H54 (cell line): ENCODE data around the gene FAM83G.
A peak's percentile ranks its signal among the peaks of the same experiment; 100 is the strongest.

Source experiments
- DNase-seq: peaks from one replicate; pipeline ENCODE4 v3.0.0; 2011; ENCODE audit warnings: low spot score, mixed read lengths; ENCODE audit not compliant: insufficient read length
- FAIRE-seq: peaks from 3 replicates; lab custom pipeline; 2011; peaks lifted over from hg19 to GRCh38; lab: Jason Lieb, UNC
- POLR2A ChIP-seq: IDR thresholded peaks from 2 replicates; pipeline ENCODE4 v1.6.1; 2011; ENCODE audit warnings: low read depth, mild to moderate bottlenecking, low read length

The FAM83G gene

DNA sequence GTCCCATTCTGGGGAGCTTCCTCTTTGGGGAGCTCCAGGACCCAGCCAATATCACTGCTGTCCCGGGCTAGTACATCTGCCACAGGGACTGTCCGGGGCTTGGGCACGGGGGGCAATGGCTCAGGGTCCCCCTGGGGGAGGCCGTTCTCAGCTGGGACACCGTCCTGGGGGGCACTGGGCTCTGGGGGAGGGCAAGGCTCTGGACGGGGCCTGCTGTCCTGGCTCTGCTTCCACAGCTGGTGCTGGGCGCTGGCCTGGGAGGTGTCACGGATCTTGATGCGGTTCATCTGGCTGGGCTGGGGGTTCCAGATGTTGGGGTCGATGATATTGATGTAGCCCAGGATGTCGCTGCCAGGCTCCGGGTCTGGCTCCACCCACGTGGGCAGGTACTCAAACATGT, 26.5 kb downstream of the FAM83G start:
- DNase-seq (no peak), FAIRE-seq (no peak)
- TF ChIP-seq POLR2A: no peak

DNA sequence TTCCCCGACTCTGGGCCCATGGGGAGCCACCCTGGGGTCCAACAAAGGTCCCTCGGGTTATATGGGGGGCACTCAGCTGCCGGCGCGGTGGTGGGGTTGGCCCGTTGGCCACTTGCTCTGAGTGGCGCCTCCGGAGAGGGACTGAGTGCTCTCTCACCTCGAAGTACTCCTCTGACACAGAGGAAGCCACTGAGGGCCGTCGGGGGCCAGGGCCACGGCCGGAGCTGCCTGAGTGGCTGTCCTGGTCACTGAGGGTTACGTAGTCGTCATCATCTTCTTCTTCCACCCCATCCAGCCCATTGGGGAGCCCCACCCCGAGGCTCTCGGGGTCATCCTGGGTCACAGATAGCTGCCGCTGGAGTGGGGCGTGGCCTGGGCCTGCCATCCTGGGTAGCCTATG, 26.9 kb downstream of the FAM83G start:
- DNase-seq: no peak
- FAIRE-seq: no peak
- TF ChIP-seq POLR2A: no peak

DNA sequence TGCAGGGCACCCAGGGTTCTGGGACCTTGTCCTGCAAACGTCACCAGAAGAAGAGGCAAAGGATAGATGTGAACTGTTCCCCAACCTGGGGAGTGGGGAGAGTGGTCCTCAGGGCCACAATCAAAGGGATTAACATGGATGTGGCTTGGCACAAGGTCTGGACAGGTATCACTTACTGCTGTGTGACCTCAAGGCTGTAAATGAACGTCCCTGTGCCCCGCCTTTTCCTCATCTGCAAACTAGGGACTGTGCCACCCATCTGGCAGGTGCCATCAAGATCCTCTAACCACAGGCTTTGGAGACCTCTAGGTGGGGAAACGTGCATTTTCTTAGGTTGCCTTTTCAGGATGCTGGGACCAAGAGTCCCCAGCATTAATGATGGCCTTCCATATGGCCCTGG, 27.5 kb downstream of the FAM83G start:
- no peak for TF ChIP-seq POLR2A
- no peak for DNase-seq
- FAIRE-seq: no peak

DNA sequence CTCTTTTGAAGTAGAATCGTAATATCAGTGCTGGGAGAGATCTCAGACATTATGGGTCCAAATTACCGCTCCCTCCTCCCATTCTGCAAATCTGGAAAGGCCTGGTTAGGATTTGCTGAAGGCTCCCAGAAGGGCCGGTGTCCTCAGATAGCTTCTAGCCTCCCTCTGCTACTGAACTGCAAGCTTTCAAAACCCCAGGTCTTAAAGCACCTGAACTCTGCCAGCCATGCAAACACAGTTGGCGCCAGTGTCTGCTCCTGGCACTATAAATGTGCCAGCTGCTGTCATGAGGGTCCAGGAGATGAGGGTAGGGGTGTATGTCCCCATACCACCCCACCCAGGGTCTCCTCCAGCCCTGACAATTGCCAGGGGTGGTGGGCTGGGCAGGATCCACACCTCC, 28.4 kb downstream of the FAM83G start:
- no peak for FAIRE-seq

DNA sequence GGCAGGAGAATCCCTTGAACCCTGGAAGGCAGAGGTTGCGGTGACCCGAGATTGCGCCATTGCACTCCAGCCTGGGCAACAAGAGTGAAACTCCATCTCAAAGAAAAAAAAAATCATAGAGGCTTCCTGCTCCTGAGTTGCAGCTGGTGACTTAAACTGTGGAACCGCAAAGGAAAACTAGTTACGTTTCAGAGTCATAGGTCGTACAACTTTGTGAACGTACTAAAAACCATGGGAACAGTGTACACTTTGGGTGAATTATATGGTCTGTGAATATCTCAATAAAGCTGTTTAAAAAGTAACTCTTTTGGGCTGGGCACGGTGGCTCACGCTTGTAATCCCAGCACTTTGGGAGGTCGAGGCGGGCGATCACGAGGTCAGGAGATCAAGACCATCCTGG, 29.0 kb downstream of the FAM83G start:
- FAIRE-seq: no peak
- DNase-seq: no peak

More for the DNA sequence above, 28.4 kb downstream of the FAM83G start:
- DNase-seq: no peak
- no peak for TF ChIP-seq POLR2A

GRCh38 chr17:18974407-18975149, 30.0 kb downstream of the FAM83G start:
- FAIRE-seq (peak; percentile 57), DNase-seq (peak; percentile 83)
- TF ChIP-seq POLR2A: no peak

More for the DNA sequence above, 29.0 kb downstream of the FAM83G start:
- TF ChIP-seq POLR2A: no peak

GRCh38 chr17:18971801-18972200, 32.8 kb downstream of the FAM83G start:
- FAIRE-seq: no peak
- DNase-seq: no peak
- TF ChIP-seq POLR2A: no peak

- DNase-seq: no peak
- no peak for TF ChIP-seq POLR2A
- no peak for FAIRE-seq
These were observed 33.7 kb downstream of the FAM83G start for GRCh38 chr17:18970582-18971480.

GRCh38 chr17:18968945-18969887, 35.3 kb downstream of the FAM83G start:
- no peak for TF ChIP-seq POLR2A
- DNase-seq: peak; percentile 86
- FAIRE-seq: peak; percentile 30

DNA sequence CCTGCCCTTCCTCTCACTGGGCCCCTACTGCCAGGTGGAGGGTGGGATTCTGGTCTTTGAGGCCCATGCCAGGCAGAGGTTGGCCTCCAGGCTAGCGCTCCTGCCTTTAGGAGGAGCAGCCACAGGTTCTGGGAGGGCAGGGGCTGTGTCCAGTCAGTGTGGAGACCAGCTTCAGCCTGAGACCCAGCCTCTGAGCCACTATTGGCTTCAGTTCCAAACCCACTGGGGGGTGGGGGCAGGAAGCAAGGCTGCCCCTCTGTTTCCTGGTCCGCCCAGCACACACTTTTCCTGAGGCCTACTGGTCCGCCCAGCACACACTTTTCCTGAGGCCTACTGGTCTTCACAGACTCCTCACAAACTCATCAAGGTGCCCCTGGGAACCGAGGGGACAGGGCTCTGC, 36.2 kb downstream of the FAM83G start:
- no peak for DNase-seq
- no peak for FAIRE-seq
- no peak for TF ChIP-seq POLR2A

DNA sequence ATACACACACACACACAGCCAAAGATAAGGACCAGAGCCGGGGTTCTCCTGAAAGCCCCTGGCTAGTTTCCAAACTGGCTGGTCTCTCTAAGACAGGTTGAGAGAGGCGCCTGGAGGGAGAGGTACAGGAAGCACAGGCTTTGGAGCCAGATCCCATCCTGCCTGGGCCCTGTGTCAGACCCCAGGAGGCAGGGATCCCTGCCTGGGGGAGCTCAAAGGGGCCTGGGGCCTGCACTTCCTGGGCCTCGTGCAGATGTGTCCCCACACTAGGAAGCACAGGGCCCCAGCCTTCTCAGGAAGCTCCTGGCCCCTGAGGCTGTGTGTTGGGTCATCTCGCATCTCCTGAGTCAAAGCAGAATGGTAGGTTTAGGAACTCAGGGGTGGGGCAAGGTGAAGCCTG, 36.6 kb downstream of the FAM83G start:
- DNase-seq: no peak
- no peak for TF ChIP-seq POLR2A
- FAIRE-seq: no peak

DNA sequence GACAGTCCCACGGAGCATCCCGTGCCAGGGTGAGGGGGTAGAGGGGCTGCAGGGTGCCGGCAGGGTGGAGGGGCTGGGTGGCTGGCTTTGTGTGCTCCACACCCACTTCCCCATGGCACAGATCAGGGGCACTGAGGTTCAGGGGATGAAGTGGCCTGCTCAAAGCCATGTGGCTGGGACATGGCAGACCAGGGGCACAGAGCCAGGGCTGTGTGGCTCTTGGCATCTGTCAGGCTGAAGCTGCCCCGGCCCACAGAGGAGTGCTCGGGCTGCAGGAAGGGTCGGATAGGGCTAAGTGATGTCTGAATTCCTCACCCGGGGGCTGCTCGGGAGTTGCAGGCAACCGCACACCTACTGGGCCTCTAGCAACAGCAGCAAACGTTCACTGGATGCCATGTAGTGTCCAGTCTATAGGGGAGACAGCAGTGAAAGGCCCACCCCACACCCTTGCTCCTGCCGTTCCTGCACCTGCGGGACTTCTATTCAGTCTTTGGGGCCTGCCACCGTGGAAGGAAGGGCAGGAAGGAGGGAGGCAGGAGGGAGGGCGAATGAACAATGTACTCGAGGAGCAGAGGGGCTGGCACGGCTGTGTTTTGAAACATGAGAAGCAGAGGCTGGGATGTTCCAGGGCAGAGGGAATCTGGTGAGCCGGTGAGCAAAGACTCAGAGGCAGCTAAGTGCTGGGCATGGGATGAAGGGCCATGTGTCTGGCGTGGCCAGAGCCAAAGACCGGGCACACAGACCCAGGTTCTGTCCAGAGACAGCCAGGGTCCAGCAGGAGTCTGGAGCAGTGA, 37.5 kb downstream of the FAM83G start:
- TF ChIP-seq POLR2A: no peak
- no peak for DNase-seq
- FAIRE-seq: no peak
